Dendritic cell treated with granulocyte-macrophage colony-stimulating factor and Interleukin-4, amounts not matched to agents 40 ng/mL and 50 ng/mL, for 4 days (primary cell): ENCODE measurements around the gene CD164L2.
A peak's percentile ranks its signal among the peaks of the same experiment; 100 is the strongest.

ENCODE experiments used
- H3K27ac Mint-ChIP-seq: one replicate; pipeline ENCODE4 v1.8.0; 2022; ENCODE audit warnings: mild to moderate bottlenecking, mixed read lengths
- H3K27me3 Mint-ChIP-seq: one replicate; pipeline ENCODE4 v1.8.0; 2022; ENCODE audit warnings: mild to moderate bottlenecking, mixed read lengths
- H3K36me3 Mint-ChIP-seq: one replicate; pipeline ENCODE4 v1.8.0; 2022; ENCODE audit warnings: low read depth, mixed read lengths
- H3K4me1 Mint-ChIP-seq: one replicate; pipeline ENCODE4 v1.8.0; 2022; ENCODE audit warnings: low read depth, mixed read lengths
- H3K4me3 Mint-ChIP-seq: one replicate; pipeline ENCODE4 v1.8.0; 2022; ENCODE audit warnings: mild to moderate bottlenecking, moderate library complexity, mixed read lengths
- H3K9me3 Mint-ChIP-seq: one replicate; pipeline ENCODE4 v1.8.0; 2022; ENCODE audit warnings: mixed read lengths
- intact Hi-C: fragments of 100-400 bp; cut with micrococcal nuclease; formaldehyde crosslinking; loops from one replicate; pipeline ENCODE4 v1.15.0; 2022

The CD164L2 gene

DNA sequence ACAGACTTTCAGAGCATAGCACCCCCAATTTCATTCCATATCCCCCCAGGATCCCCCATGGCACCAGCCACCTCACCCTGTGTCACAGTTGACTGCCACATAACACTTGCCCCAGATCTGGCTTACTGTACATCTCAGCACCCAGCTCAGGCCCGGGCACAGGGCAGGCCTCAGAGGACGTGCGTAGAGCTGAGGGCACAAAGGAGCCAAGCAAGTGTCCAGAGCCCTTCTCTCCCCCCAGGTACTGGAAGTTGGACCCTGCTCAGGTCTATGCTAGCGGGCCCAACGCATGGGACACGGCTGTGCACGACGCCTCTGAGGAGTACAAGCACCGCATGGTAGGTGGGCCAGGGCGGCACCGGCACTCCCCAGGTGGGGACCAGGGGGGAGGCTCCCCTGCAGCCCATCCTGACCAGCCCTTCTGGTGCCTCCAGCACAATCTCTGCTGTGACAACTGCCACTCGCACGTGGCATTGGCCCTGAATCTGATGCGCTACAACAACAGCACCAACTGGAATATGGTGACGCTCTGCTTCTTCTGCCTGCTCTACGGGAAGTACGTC, 49.3 kb downstream of the CD164L2 start:
- no peaks in the 10 kb centered on the region for H3K27me3 Mint-ChIP-seq
- no peak overlapping the region for H3K4me3 Mint-ChIP-seq
- intact Hi-C loops, result no loop called here
- H3K36me3 Mint-ChIP-seq, result peaks cover 94% of the 10 kb centered on the region
- peaks cover 35% of the 10 kb centered on the region for H3K4me1 Mint-ChIP-seq
- H3K27ac Mint-ChIP-seq, result no peak overlapping the region
- H3K9me3 Mint-ChIP-seq, result no peaks in the 10 kb centered on the region

GRCh38 chr1:27332536-27333281, 50.4 kb downstream of the CD164L2 start:
- intact Hi-C loops, result no loop called here
- Mint-ChIP-seq H3K9me3 (no peaks in the 10 kb centered on the region), H3K4me3 (no peak overlapping the region), H3K4me1 (peaks cover 44% of the 10 kb centered on the region), H3K27me3 (no peaks in the 10 kb centered on the region), H3K36me3 (peaks cover 95% of the 10 kb centered on the region), H3K27ac (peak overlapping the region; percentile 24)

DNA sequence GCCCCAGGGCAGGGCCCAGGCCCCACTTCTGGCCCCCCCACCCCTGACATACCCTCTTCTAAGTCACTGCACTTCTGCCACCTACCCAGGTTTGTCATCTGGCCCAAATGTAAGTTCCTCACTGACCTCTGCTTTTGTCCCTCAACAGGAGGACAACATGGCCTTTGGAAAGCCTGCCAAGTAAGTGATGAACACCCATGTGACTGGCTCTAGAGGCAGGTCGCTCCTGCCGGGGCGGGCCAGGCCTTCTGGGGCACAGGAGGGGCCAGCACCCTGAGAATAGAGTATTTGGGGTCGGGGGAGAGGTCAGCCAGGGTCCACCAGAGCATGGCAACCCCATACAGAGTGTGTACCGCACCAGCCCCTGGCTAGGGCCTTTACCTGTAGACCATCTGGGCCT, 51.2 kb downstream of the CD164L2 start:
- Mint-ChIP-seq H3K36me3 (peaks cover 94% of the 10 kb centered on the region), H3K27ac (peak overlapping the region; percentile 24), H3K4me1 (peaks cover 45% of the 10 kb centered on the region)

DNA sequence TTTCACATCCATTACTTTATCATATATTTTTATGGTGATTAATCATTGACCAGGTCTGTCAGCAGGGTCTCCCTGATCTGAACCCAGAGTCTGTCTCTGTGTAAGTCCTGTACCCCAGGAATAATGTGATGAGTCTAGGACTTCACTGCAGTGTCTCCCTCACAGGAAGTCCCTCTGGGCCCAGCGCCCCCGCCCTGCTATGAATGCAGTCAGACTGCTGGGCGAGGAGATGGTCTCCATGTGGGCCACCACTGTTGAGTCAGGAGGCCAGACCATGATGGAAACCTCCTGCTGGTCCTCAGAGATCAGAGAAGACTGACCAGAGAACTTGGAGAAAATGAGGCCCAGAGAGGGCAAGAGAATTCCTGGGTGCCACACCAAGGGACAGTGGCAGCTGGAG, 51.7 kb downstream of the CD164L2 start:
- H3K4me1 Mint-ChIP-seq, result peaks cover 50% of the 10 kb centered on the region
- H3K4me3 Mint-ChIP-seq, result no peak overlapping the region
- no peaks in the 10 kb centered on the region for H3K9me3 Mint-ChIP-seq
- H3K27me3 Mint-ChIP-seq, result no peaks in the 10 kb centered on the region
- H3K27ac Mint-ChIP-seq, result no peak overlapping the region
- intact Hi-C loops, result no loop called here
- H3K36me3 Mint-ChIP-seq, result peaks cover 89% of the 10 kb centered on the region

More for the DNA sequence above, 51.2 kb downstream of the CD164L2 start:
- Mint-ChIP-seq H3K27me3 (no peaks in the 10 kb centered on the region), H3K4me3 (no peak overlapping the region), H3K9me3 (no peaks in the 10 kb centered on the region)
- intact Hi-C loops, result no loop called here

- intact Hi-C loops, result no loop called here
- Mint-ChIP-seq H3K27me3 (no peaks in the 10 kb centered on the region), H3K27ac (no peak overlapping the region), H3K36me3 (peaks cover 87% of the 10 kb centered on the region), H3K9me3 (no peaks in the 10 kb centered on the region), H3K4me3 (no peak overlapping the region), H3K4me1 (peaks cover 57% of the 10 kb centered on the region)
These were observed 52.3 kb downstream of the CD164L2 start for GRCh38 chr1:27330786-27331185.
